Hepatocyte (in vitro differentiated cells): Measurements from ENCODE around the gene CLCN1. TPM values are rescaled to one million over a fixed set of nuclear protein-coding genes. Genes with fewer than 3 reads are reported as not detected.

Experiments
- DNase-seq: peaks from one replicate; pipeline ENCODE4 v3.0.0-alpha.2; 2016; ENCODE audit warnings: low spot score
- H2AFZ ChIP-seq: fragments of 200-600 bp; sonication (generic); 2 replicates; pipeline ENCODE4 v1.6.0; 2016; ENCODE audit warnings: antibody characterized with exemption, mild to moderate bottlenecking
- H3K27ac ChIP-seq: fragments of 200-600 bp; sonication (generic); 2 replicates; pipeline ENCODE4 v1.5.1; 2016; ENCODE audit warnings: mild to moderate bottlenecking
- H3K27me3 ChIP-seq: fragments of 200-600 bp; sonication (generic); 2 replicates; pipeline ENCODE4 v1.6.1; 2016
- H3K36me3 ChIP-seq: fragments of 200-600 bp; sonication (generic); replicated peaks from 2 replicates; pipeline ENCODE4 v1.5.1; 2016; ENCODE audit warnings: low read depth; ENCODE audit not compliant: insufficient read depth
- H3K4me1 ChIP-seq: fragments of 200-600 bp; sonication (generic); 2 replicates; pipeline ENCODE4 v1.5.1; 2016; ENCODE audit warnings: mild to moderate bottlenecking, moderate library complexity; ENCODE audit not compliant: insufficient read depth
- H3K4me2 ChIP-seq: fragments of 200-600 bp; sonication (generic); 2 replicates; pipeline ENCODE4 v1.6.0; 2016
- H3K4me3 ChIP-seq: fragments of 200-600 bp; sonication (generic); 2 replicates; pipeline ENCODE4 v1.5.1; 2016; ENCODE audit warnings: mild to moderate bottlenecking
- H3K79me2 ChIP-seq: fragments of 200-600 bp; sonication (generic); 2 replicates; pipeline ENCODE4 v1.6.0; 2017; ENCODE audit warnings: mild to moderate bottlenecking
- H3K9me2 ChIP-seq: fragments of 200-600 bp; sonication (generic); replicated peaks from 2 replicates; pipeline ENCODE4 v1.6.0; 2017; ENCODE audit warnings: mild to moderate bottlenecking; ENCODE audit not compliant: insufficient read depth
- H3K9me3 ChIP-seq: fragments of 200-600 bp; sonication (generic); 2 replicates; pipeline ENCODE4 v1.5.1; 2016; ENCODE audit warnings: low read depth, mild to moderate bottlenecking
- H4K20me1 ChIP-seq: fragments of 200-600 bp; sonication (generic); 2 replicates; pipeline ENCODE4 v1.6.0; 2016; ENCODE audit warnings: mild to moderate bottlenecking; ENCODE audit not compliant: insufficient read depth, poor library complexity, severe bottlenecking
- EZH2 ChIP-seq: fragments of 200-600 bp; sonication (generic); IDR thresholded peaks from 2 replicates; pipeline ENCODE4 v1.6.1; 2016; ENCODE audit warnings: antibody characterized with exemption, mild to moderate bottlenecking, borderline replicate concordance
- EZH2phosphoT487 ChIP-seq: fragments of 200-600 bp; sonication (generic); IDR thresholded peaks from one replicate; pipeline ENCODE4 v1.6.1; 2018; ENCODE audit warnings: antibody characterized with exemption, mild to moderate bottlenecking, low read depth, moderate library complexity; ENCODE audit not compliant: unreplicated experiment, severe bottlenecking
- WGBS: methylation state at CpG from one replicate; pipeline ENCODE4 v1.1.6; 2016; ENCODE audit warnings: low lambda C conversion rate; ENCODE audit errors: missing lambda C conversion rate; 5-methylcytosine and 5-hydroxymethylcytosine counted together
- polyA plus RNA-seq: library from polyadenylated mRNA; unstranded; fragments of >200 nt; fragmentation: Nextera tagmentation; extraction: Ambion mirVana; gene quantifications from 2 replicates; pipeline ENCODE4 v1.2.1, GENCODE V29; 2016
- total RNA-seq: library from RNA; depleted of rRNA; stranded (reverse); fragments of >200 nt; gene quantifications from 2 replicates; pipeline ENCODE4 v1.2.3, GENCODE V29; 2014
- TF ChIP-seq, protein P1 (sequence below): fragments of 200-600 bp; sonication (generic); IDR thresholded peaks from 2 replicates; pipeline ENCODE4 v1.5.1; 2016; ENCODE audit warnings: antibody characterized with exemption, mild to moderate bottlenecking; ENCODE audit not compliant: poor library complexity

Gene CLCN1
- total and polyA plus RNA-seq, 2 experiments from 2014 or later: 0.07 TPM; not detected in 1

DNA sequence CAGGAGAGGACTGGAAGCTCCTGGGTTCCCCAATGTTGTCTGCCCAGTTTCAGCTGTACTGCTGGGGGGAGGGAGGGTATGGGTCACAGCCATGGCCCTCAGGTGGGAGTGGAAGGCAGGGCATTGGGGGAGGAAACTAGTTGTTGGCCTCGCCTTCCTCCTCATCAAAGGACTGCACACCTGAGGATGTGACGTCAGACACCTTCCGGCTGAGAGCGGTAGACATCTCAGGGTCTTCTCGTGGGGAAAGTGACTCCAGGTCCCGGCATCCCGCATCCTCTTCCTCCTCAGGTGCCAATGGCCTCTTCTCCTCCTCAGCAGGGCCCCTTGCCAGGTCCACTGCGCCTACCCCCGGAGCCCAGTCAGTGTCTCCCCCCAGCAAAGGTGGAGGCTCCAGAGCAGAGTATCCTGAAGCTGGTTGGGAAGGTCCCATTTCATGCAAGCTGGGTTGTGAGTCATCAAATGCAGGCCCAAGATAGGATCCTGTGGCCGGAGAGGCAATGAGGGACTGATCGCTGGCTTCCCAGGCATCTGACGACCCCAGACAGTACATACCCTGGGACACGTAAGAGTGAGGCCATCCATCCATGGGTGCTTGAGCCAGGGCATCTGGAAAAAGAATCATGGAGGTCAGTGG, 40.6 kb downstream of the CLCN1 start:
- Histone ChIP-seq H3K4me1 (no peaks in the 10 kb centered on the region), H3K27me3 (peaks cover 27% of the 10 kb centered on the region), H3K9me2 (no peaks in the 10 kb centered on the region), H3K4me2 (no peak overlapping the region), H2AFZ (no peak overlapping the region), H3K9me3 (no peaks in the 10 kb centered on the region), H3K27ac (no peak overlapping the region), H4K20me1 (no peaks in the 10 kb centered on the region), H3K79me2 (no peaks in the 10 kb centered on the region), H3K36me3 (no peaks in the 10 kb centered on the region), H3K4me3 (no peak overlapping the region)
- 95% methylated on average over 12 of the region's 13 CpGs for WGBS
- DNase-seq: no peak
- TF ChIP-seq EZH2phosphoT487 (no peak), EZH2 (no peak)
- TF ChIP-seq, protein P1, sequence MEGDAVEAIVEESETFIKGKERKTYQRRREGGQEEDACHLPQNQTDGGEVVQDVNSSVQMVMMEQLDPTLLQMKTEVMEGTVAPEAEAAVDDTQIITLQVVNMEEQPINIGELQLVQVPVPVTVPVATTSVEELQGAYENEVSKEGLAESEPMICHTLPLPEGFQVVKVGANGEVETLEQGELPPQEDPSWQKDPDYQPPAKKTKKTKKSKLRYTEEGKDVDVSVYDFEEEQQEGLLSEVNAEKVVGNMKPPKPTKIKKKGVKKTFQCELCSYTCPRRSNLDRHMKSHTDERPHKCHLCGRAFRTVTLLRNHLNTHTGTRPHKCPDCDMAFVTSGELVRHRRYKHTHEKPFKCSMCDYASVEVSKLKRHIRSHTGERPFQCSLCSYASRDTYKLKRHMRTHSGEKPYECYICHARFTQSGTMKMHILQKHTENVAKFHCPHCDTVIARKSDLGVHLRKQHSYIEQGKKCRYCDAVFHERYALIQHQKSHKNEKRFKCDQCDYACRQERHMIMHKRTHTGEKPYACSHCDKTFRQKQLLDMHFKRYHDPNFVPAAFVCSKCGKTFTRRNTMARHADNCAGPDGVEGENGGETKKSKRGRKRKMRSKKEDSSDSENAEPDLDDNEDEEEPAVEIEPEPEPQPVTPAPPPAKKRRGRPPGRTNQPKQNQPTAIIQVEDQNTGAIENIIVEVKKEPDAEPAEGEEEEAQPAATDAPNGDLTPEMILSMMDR: no peak

DNA sequence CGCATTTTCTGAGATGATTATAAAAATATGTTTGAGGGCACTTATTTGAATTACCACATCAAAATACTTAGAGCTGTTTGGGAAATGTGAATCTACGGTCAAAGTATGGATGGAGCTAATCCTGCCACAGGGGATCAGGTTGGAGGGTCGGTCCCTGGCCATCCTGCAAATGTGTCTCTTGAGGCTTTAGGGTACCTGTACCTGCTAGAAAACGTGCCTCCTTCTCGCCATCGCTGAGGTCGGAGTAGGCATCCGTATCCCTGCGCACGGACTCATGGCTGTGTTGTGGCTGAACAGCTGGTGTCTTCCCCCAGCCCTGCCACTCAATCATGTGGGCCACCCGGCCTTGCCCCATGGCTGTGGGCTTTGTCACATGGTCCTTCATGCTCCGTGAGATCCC, 42.7 kb downstream of the CLCN1 start:
- Histone ChIP-seq H3K4me2 (no peak overlapping the region), H3K36me3 (no peaks in the 10 kb centered on the region), H3K4me3 (no peak overlapping the region), H2AFZ (no peak overlapping the region), H3K4me1 (peaks cover 5% of the 10 kb centered on the region), H3K27ac (no peak overlapping the region), H3K9me2 (no peaks in the 10 kb centered on the region), H4K20me1 (no peaks in the 10 kb centered on the region), H3K27me3 (peaks cover 44% of the 10 kb centered on the region), H3K9me3 (no peaks in the 10 kb centered on the region), H3K79me2 (no peaks in the 10 kb centered on the region)
- TF ChIP-seq, protein P1: no peak
- no peak for TF ChIP-seq EZH2
- WGBS: 93% methylated on average over 12 of the region's 12 CpGs
- no peak for DNase-seq

- 77% methylated on average over 11 of the region's 11 CpGs for WGBS
- H3K27ac ChIP-seq: no peak overlapping the region
- H4K20me1 ChIP-seq: no peaks in the 10 kb centered on the region
- H3K9me3 ChIP-seq: no peaks in the 10 kb centered on the region
- DNase-seq: no peak
- no peaks in the 10 kb centered on the region for H3K79me2 ChIP-seq
- peaks cover 57% of the 10 kb centered on the region for H3K27me3 ChIP-seq
- no peaks in the 10 kb centered on the region for H3K9me2 ChIP-seq
- TF ChIP-seq, protein P1: no peak
- TF ChIP-seq EZH2: no peak
- no peak for TF ChIP-seq EZH2phosphoT487
- H3K4me3 ChIP-seq: no peak overlapping the region
- no peak overlapping the region for H2AFZ ChIP-seq
- H3K4me2 ChIP-seq: no peak overlapping the region
- peaks cover 5% of the 10 kb centered on the region for H3K4me1 ChIP-seq
- no peaks in the 10 kb centered on the region for H3K36me3 ChIP-seq
Observed at GRCh38 chr7:143359771-143360353, 44.0 kb downstream of the CLCN1 start.
